Cardiac muscle cell (in vitro differentiated cells and primary cell): ENCODE results near the gene TRAFD1. TPM values are rescaled to one million over a fixed set of nuclear protein-coding genes. Genes with fewer than 3 reads are reported as not detected.

Source experiments
- DNase-seq, 2 donors: peaks; one replicate each; pipeline versions ENCODE4 v3.0.0 to v3.0.0-alpha.2; 2010 to 2017; ENCODE audit warnings: low read depth in 1 of 2, low spot score in 1 of 2
- H3K27ac ChIP-seq: fragments of 200-600 bp; sonication (generic); 2 replicates; pipeline ENCODE4 v1.5.1; 2016
- H3K27me3 ChIP-seq: fragments of 200-600 bp; sonication (generic); 2 replicates; pipeline ENCODE4 v1.6.0; 2016; ENCODE audit warnings: control low read depth
- H3K36me3 ChIP-seq: fragments of 200-600 bp; sonication (generic); 2 replicates; pipeline ENCODE4 v1.5.1; 2016; ENCODE audit warnings: control low read depth
- H3K4me1 ChIP-seq: fragments of 200-600 bp; sonication (generic); 2 replicates; pipeline ENCODE4 v1.8.1; 2017; ENCODE audit warnings: low read depth, mild to moderate bottlenecking, mixed run types
- H3K4me3 ChIP-seq: fragments of 200-600 bp; sonication (generic); 2 replicates; pipeline ENCODE4 v1.5.1; 2016; ENCODE audit warnings: mild to moderate bottlenecking
- H3K9me3 ChIP-seq: fragments of 200-600 bp; sonication (generic); 2 replicates; pipeline ENCODE4 v1.5.1; 2017; ENCODE audit warnings: low read depth, mild to moderate bottlenecking, control low read depth
- CTCF ChIP-seq: IDR thresholded peaks from 2 replicates; pipeline ENCODE4 v1.5.1; 2012; ENCODE audit warnings: low read depth, mild to moderate bottlenecking, low read length
- polyA plus RNA-seq: library from polyadenylated mRNA; unstranded; fragments of >200 nt; fragmentation: Nextera tagmentation; extraction: Ambion mirVana; gene quantifications from 2 replicates; pipeline ENCODE4 v1.2.1, GENCODE V29; 2016
- total RNA-seq: library from RNA; depleted of rRNA; stranded (reverse); fragments of >200 nt; gene quantifications from 2 replicates; pipeline ENCODE4 v1.2.3, GENCODE V29; 2016

The TRAFD1 gene
- total RNA-seq (34.5 and 41.3 TPM in 2 replicates), polyA plus RNA-seq (60.6 and 66.8 TPM in 2 replicates)

- Histone ChIP-seq H3K4me1 (peaks cover 37% of the 10 kb centered on the region), H3K27ac (peak within 1 kb of the TSS; percentile 88), H3K36me3 (peaks cover 2% of the 10 kb centered on the region), H3K9me3 (no peaks in the 10 kb centered on the region), H3K4me3 (peak within 1 kb of the TSS; percentile 82), H3K27me3 (no peaks in the 10 kb centered on the region)
- no peak for TF ChIP-seq CTCF
- DNase-seq: peak; percentile 98
Measured at GRCh38 chr12:112125250-112125999, at the start of gene TRAFD1. TRAFD1 (plus strand) TSS chr12:112125560; CDS start chr12:112130523, 4,963 bp downstream.

- peaks cover 39% of the 10 kb centered on the region for H3K36me3 ChIP-seq
- peak; percentile 9 for TF ChIP-seq CTCF
- no peak overlapping the region for H3K4me3 ChIP-seq
- H3K27ac ChIP-seq: peak overlapping the region; percentile 60
- no peaks in the 10 kb centered on the region for H3K27me3 ChIP-seq
- H3K4me1 ChIP-seq: no peaks in the 10 kb centered on the region
- no peak for DNase-seq
- H3K9me3 ChIP-seq: no peaks in the 10 kb centered on the region
Measured at GRCh38 chr12:112087055-112087850, 38.1 kb upstream of the TRAFD1 start.

- TF ChIP-seq CTCF: no peak
- Histone ChIP-seq H3K9me3 (no peaks in the 10 kb centered on the region), H3K27ac (peak overlapping the region; percentile 60)
Measured at GRCh38 chr12:112087851-112088250, 37.5 kb upstream of the TRAFD1 start.

GRCh38 chr12:112091563-112091962 lies 33.8 kb upstream of the TRAFD1 start:
- H3K27me3 ChIP-seq: no peaks in the 10 kb centered on the region

More at GRCh38 chr12:112087851-112088250, 37.5 kb upstream of the TRAFD1 start:
- peaks cover 38% of the 10 kb centered on the region for H3K36me3 ChIP-seq
- no peaks in the 10 kb centered on the region for H3K27me3 ChIP-seq
- DNase-seq: no peak
- no peak overlapping the region for H3K4me3 ChIP-seq
- H3K4me1 ChIP-seq: no peaks in the 10 kb centered on the region

More at GRCh38 chr12:112091563-112091962, 33.8 kb upstream of the TRAFD1 start:
- Histone ChIP-seq H3K9me3 (no peaks in the 10 kb centered on the region), H3K4me3 (no peak overlapping the region), H3K27ac (no peak overlapping the region), H3K4me1 (peaks cover 8% of the 10 kb centered on the region), H3K36me3 (peaks cover 24% of the 10 kb centered on the region)
- DNase-seq: no peak
- no peak for TF ChIP-seq CTCF
